Kidney glomerular epithelial cell (primary cell): ENCODE data around the gene ZDHHC20.

Source experiments
- DNase-seq: peaks from one replicate; lab custom pipeline; 2025; lab: John Stamatoyannopoulos, UW

ZDHHC20 gene, protein sequence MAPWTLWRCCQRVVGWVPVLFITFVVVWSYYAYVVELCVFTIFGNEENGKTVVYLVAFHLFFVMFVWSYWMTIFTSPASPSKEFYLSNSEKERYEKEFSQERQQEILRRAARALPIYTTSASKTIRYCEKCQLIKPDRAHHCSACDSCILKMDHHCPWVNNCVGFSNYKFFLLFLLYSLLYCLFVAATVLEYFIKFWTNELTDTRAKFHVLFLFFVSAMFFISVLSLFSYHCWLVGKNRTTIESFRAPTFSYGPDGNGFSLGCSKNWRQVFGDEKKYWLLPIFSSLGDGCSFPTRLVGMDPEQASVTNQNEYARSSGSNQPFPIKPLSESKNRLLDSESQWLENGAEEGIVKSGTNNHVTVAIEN

GRCh38 chr13:21458813-21459701 lies at the start of gene ZDHHC20:
Gene ZDHHC20, minus strand, starts transcription at chr13:21459303. Its CDS starts 132 bp downstream, at chr13:21459171.
- DNase-seq: peak; percentile 76

DNA sequence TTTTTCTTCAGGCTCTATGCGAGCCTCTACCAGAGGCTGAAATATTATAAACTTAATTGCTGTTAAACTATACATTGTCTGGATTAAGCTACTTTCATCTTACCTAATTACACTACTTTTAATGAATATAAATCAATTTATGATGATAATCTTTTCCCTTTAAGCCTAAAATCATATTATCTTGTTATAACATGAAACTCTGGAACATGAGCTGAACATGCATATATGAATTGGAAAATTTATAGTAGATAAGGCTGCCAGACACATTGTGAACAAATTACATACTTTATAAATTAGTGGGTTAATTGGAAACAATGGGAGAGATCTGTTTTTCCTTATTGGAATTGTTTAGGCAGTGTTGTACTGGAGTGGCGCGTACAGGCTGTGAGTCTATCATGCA lies 45.3 kb upstream of the ZDHHC20 start:
- DNase-seq: no peak

- DNase-seq: no peak
Observed at GRCh38 chr13:21501686-21502085, 42.6 kb upstream of the ZDHHC20 start.

DNA sequence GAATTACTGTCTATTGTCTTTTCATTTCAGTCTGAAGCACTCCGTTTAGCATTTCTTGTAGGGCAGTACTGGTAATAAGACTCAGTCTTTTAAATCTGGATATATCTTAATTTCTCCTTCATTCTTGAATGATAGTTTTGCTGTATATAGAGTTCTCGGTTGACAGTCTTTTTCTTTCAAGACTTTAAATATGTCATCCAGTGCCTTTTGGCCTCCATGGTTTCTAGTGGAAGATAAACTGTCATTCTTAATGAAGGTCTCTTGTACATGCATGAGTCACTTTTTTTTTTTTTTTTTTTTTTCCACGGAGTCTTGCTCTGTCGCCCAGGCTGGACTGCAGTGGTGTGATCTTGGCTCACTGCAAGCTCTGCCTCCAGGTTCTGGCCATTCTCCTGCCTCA lies 27.2 kb upstream of the ZDHHC20 start:
- no peak for DNase-seq

DNA sequence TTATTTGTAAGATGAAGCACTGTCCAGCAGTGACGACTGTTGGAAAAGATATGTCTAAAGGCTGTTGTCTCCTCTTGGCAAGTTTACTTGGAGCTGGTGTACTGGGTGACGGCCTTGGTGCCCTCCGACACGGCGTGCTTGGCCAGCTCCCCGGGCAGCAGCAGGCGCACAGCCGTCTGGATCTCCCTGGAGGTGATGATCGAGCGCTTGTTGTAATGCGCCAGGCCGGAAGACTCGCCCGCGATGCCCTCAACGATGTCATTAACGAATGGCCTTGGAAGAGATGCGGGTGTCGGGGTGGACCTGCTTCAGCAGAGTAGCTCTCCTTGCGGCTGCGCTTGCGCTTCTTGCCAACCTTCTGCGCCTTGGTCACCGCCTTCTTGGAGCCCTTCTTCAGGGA lies 24.6 kb upstream of the ZDHHC20 start:
- no peak for DNase-seq

GRCh38 chr13:21481359-21481758 lies 22.3 kb upstream of the ZDHHC20 start:
- DNase-seq: no peak

DNA sequence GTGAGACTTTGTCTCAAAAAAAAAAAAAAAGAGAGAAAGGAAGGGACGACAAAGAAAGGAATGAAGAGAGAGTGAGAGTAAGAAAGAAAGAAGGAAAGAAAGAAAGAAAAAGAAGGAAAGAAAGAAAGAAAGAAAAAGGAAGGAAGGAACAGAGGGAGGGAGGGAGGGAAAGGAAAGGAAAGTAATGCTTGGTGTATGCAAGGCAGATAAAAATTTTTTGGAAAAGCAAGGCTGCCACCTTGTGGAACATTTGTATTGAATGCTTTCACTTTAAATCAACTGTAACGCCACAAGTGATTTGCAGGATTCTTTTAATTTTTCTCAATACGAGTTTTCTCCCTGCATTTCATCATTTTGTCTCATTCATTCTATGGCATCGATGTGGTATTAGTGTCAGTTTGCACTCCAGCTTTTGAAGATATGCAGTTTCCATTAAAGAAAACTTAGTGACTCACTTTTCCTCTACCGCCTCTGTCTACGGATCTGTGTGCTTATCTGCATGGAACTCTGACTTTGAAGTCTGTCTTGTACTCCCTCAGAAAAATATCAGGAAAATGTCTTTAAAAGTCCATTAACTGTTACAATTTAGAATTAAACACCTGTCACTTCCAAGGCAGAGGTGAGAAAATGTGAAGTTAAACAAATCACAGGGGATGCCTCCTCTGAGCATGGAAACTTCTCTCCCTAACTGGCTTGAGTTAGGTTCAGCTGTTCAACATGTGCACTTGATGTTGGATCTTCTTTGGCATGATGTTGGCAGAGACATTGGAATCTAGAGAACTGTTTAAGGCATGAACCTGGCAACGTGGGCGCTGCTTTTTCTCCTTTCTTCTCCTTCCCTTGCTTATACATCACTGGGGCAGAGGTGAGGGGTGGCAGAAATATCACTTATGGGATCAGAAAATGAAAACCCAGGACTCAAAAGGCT lies 20.0 kb upstream of the ZDHHC20 start:
- peak; percentile 63 for DNase-seq

DNA sequence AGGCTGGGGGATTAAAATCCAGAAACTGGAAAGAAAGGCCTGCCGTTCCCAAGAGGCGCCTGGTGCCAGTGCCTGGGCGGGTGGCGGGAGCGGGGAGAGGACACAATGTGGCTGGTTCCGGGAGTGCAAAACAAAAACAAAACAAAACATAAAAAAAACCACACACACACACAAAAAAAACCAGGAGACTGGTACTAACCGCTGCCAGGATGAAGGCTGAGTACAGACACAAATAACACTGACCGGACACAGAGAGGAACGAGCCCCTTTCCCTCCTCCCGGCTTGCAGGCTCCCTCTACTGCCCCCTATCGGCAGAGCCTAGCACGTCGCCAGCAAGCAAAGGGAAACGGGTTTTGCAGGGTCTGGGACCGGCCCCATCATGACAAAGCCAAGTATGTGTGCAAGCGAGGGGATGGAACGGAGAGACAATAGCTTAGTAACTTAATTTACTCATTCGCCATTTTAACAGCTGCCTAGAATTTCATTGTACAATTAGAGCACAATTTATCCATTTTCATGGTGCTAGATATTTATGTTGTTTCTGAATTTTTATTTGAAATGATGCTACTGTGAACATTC lies 17.9 kb upstream of the ZDHHC20 start:
- peak; percentile 66 for DNase-seq

DNA sequence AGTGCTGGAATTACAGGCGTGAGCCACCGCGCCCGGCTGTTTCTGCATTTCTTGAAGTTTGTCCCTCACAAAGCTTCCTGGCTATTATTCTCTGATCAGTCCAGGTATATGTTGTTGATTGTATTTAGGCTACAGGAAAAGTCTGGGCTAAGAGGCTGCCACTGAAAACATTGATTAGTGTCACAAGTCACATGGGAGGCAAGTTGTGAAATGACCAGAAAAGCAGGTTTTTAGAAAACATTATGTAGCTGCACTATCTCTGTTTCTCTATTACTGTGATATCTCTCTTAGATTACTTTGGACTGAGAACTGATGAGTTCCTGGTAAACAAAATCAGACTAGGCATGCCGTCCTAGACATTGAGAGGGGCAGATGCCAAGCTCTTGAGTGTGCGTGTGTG lies 16.0 kb upstream of the ZDHHC20 start:
- no peak for DNase-seq

- no peak for DNase-seq
Observed at GRCh38 chr13:21470785-21471184, 11.7 kb upstream of the ZDHHC20 start.

- no peak for DNase-seq
Observed at GRCh38 chr13:21466527-21466926, 7.4 kb upstream of the ZDHHC20 start.

DNA sequence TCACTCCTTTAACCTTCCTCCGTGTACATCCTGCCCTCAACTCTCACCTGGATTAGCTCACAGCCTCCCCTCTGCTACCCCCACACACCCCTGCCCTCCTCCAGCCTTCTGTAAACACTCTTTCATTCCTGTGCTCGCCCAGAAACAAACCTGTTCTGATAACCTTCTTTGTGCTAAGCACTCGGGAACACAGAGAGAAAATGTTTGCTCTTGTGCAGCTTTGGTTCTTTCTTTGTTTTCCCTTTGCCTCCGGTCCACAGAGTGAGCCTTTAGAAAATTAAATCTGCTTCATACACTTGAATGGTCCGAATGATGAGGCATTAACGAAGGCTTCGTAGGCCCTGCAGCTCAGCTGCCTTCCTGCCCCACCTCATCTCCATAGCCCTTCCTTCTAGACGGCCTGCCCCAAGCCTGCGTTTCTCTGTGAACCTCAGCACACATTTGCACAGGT lies 6.6 kb upstream of the ZDHHC20 start:
- DNase-seq: no peak

DNA sequence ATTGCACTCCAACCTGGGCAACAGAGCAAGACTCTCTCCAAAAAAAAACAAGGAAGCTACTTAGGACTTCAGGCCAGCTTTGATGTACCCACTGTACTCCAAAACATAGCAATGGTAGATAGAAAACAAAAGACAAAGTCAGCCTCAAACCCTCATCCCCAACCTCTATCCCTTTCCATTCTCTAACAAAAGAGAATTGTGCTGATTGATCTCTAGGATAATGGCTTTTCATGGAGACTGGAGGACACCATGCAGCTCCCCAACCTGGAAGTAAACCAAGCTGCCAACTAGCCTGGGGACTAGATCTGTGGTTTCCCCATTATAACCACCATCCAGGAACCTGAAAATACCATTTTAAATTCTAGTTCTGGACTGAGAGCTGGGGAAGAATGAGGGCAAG lies 4.3 kb upstream of the ZDHHC20 start:
- no peak for DNase-seq

- DNase-seq: no peak
Observed at GRCh38 chr13:21461131-21461530, 2.0 kb upstream of the ZDHHC20 start.

DNA sequence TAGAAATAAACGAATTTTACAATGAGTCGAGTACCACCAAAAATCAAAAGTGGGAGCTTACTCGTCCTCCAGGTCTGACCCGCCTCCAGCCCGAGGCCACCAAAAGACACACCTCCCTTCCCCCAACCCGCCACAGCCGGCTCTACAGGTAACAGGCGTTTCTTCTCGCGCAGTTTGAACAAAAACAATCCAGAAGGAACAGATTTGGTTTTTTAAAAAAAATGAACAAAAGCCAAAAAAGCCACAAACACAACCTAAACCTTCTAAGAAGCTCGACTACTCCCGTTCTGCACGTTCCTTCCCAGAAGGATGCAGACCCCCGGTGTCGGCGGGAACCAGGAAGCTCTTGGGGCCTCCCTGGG lies 671 bp downstream of the ZDHHC20 start:
- DNase-seq: no peak

GRCh38 chr13:21453387-21454081 lies 5.6 kb downstream of the ZDHHC20 start:
- DNase-seq: no peak

DNA sequence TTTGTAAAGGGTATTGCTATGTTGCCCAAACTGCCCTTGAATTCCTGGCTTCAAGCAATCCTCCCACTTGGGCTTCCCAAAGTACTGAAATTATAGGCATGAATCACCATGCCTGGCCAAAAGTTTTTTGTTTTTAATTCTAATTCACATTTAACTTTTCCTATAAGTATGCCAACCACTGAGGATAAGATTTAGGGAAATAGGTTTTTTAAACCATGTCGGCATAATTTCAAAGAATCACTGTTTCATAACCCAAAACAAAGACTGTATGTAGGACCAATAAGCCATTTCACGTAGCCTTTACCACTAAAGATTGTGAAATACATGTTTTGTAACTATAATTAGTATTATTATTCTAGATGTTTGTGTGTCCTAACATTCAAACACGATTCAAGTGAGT lies 8.2 kb downstream of the ZDHHC20 start:
- no peak for DNase-seq

- no peak for DNase-seq
Observed at GRCh38 chr13:21446656-21447055, 12.4 kb downstream of the ZDHHC20 start.

DNA sequence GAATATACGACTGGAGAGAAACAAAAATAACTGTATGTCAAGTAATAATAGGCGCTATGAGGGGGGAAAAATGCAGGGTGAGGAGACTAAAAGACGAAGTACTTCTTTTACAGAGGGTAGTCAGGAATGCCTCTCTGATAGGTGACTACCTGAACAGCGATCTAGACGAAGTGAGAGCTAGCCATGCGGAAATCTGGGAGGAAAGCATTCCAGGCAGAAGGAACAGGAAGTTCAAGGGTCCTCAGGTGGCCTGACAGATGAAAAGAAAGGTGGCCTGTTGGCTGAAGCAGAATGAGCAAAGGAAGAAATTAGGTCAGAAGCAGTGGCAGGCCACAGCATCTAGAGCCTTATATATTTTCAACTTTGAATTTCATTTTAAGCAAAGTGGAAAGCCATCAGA lies 13.3 kb downstream of the ZDHHC20 start:
- DNase-seq: no peak

DNA sequence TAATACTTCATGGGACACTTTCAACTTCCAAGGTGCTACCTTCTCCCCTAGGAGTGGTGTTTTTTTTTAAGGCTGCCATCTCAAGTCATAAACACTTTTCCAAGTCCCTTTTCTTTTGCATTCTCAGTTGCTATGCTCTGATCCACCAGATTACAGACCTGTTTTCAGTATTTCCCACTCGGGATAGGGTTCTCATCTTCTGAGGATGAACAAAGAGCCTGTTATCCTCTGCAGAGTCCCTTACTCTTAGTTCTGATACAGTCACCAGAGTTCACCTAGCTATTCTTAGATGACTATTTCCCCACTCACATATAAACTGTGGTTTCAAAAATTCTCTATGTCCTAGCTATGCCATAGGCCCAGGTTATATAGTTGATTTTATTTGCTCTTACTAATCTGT lies 15.9 kb downstream of the ZDHHC20 start:
- DNase-seq: no peak

GRCh38 chr13:21436582-21436981 lies 22.5 kb downstream of the ZDHHC20 start:
- DNase-seq: no peak
